Cardiac muscle cell (in vitro differentiated cells and primary cell): ENCODE measurements around the gene AREG. TPM values are rescaled to one million over a fixed set of nuclear protein-coding genes. Genes with fewer than 3 reads are reported as not detected.
A peak's percentile ranks its signal among the peaks of the same experiment; 100 is the strongest.

ENCODE experiments used
- DNase-seq, 2 donors: peaks; one replicate each; pipeline versions ENCODE4 v3.0.0 to v3.0.0-alpha.2; 2010 to 2017; ENCODE audit warnings: low read depth in 1 of 2, low spot score in 1 of 2
- H3K27ac ChIP-seq: fragments of 200-600 bp; sonication (generic); 2 replicates; pipeline ENCODE4 v1.5.1; 2016
- H3K27me3 ChIP-seq: fragments of 200-600 bp; sonication (generic); 2 replicates; pipeline ENCODE4 v1.6.0; 2016; ENCODE audit warnings: control low read depth
- H3K36me3 ChIP-seq: fragments of 200-600 bp; sonication (generic); 2 replicates; pipeline ENCODE4 v1.5.1; 2016; ENCODE audit warnings: control low read depth
- H3K4me1 ChIP-seq: fragments of 200-600 bp; sonication (generic); 2 replicates; pipeline ENCODE4 v1.8.1; 2017; ENCODE audit warnings: low read depth, mild to moderate bottlenecking, mixed run types
- H3K4me3 ChIP-seq: fragments of 200-600 bp; sonication (generic); 2 replicates; pipeline ENCODE4 v1.5.1; 2016; ENCODE audit warnings: mild to moderate bottlenecking
- H3K9me3 ChIP-seq: fragments of 200-600 bp; sonication (generic); 2 replicates; pipeline ENCODE4 v1.5.1; 2017; ENCODE audit warnings: low read depth, mild to moderate bottlenecking, control low read depth
- polyA plus RNA-seq: library from polyadenylated mRNA; unstranded; fragments of >200 nt; fragmentation: Nextera tagmentation; extraction: Ambion mirVana; gene quantifications from 2 replicates; pipeline ENCODE4 v1.2.1, GENCODE V29; 2016
- total RNA-seq: library from RNA; depleted of rRNA; stranded (reverse); fragments of >200 nt; gene quantifications from 2 replicates; pipeline ENCODE4 v1.2.3, GENCODE V29; 2016
- TF ChIP-seq, protein P1 (sequence below): IDR thresholded peaks from 2 replicates; pipeline ENCODE4 v1.5.1; 2012; ENCODE audit warnings: low read depth, mild to moderate bottlenecking, low read length

Gene AREG
- total and polyA plus RNA-seq, 2 experiments from 2014 or later, result 0.65 TPM; not detected in 1

DNA sequence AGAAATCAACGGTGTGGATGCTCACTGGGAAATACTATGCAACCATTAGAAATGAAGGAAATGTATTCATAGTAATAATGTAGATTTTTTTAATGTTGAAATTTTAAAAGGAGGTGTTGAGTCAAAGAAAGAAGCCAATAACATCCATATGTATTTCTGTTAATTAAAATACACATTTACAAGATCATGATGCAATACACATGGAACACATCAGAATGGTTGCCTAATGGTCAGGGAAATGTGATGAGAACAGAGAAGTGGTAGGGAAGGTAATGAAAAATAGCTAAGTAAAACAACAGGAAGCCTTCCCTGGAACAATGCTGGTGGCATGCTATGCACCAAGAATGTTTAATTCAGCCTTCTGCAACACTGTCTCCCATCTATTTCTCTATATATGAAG is 18.2 kb downstream of the AREG start:
- Histone ChIP-seq H3K4me1 (no peaks in the 10 kb centered on the region), H3K9me3 (no peaks in the 10 kb centered on the region), H3K27me3 (no peaks in the 10 kb centered on the region), H3K36me3 (no peaks in the 10 kb centered on the region), H3K27ac (no peak overlapping the region), H3K4me3 (no peak overlapping the region)
- TF ChIP-seq, protein P1, sequence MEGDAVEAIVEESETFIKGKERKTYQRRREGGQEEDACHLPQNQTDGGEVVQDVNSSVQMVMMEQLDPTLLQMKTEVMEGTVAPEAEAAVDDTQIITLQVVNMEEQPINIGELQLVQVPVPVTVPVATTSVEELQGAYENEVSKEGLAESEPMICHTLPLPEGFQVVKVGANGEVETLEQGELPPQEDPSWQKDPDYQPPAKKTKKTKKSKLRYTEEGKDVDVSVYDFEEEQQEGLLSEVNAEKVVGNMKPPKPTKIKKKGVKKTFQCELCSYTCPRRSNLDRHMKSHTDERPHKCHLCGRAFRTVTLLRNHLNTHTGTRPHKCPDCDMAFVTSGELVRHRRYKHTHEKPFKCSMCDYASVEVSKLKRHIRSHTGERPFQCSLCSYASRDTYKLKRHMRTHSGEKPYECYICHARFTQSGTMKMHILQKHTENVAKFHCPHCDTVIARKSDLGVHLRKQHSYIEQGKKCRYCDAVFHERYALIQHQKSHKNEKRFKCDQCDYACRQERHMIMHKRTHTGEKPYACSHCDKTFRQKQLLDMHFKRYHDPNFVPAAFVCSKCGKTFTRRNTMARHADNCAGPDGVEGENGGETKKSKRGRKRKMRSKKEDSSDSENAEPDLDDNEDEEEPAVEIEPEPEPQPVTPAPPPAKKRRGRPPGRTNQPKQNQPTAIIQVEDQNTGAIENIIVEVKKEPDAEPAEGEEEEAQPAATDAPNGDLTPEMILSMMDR, result no peak
- no peak for DNase-seq

DNA sequence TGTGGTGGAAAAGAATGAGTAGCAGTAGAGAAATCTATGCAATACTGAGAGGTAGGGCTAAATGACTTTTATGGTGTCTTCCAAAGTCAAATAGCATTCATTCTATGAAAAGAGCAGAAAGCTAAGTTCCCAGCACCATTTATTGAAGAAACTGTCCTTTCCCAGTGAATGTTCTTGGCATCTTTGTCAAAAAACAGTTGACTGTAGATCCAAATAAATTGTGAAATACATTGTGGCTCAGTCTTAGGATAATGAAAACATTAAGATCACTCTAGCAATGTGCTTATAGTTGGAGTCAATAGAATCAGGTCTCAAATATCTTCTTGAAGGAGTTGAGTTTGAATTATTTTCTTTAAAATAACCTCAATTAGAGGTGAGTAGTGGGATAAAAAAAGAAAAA is 19.4 kb downstream of the AREG start:
- no peaks in the 10 kb centered on the region for H3K36me3 ChIP-seq
- H3K4me3 ChIP-seq, result no peak overlapping the region
- H3K4me1 ChIP-seq, result no peaks in the 10 kb centered on the region
- H3K9me3 ChIP-seq, result no peaks in the 10 kb centered on the region
- no peak for DNase-seq
- no peaks in the 10 kb centered on the region for H3K27me3 ChIP-seq
- H3K27ac ChIP-seq, result no peak overlapping the region
- TF ChIP-seq, protein P1, result no peak

DNA sequence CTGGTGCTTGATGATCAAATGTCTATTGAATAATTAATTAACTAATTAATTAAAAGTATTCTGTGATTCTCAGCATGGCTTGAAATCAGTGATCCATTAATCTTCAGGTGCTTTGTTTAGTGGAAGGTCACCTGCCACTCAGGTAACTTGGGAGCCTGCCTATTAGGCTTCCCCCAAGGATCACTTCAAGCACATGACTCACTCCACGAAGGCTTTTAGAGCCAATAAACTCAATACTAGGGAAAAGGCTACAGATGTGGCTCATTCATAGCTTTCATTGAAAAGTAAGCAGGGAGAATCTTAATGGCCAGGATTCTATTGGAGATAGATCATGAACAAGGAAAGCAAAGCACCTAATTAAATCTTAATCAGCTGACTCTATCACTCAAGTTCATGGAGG is 21.3 kb downstream of the AREG start:
- H3K4me3 ChIP-seq, result no peak overlapping the region
- no peak overlapping the region for H3K27ac ChIP-seq
- no peaks in the 10 kb centered on the region for H3K9me3 ChIP-seq
- H3K27me3 ChIP-seq, result no peaks in the 10 kb centered on the region
- DNase-seq, result no peak
- TF ChIP-seq, protein P1, result no peak
- H3K4me1 ChIP-seq, result no peaks in the 10 kb centered on the region
- H3K36me3 ChIP-seq, result no peaks in the 10 kb centered on the region

DNA sequence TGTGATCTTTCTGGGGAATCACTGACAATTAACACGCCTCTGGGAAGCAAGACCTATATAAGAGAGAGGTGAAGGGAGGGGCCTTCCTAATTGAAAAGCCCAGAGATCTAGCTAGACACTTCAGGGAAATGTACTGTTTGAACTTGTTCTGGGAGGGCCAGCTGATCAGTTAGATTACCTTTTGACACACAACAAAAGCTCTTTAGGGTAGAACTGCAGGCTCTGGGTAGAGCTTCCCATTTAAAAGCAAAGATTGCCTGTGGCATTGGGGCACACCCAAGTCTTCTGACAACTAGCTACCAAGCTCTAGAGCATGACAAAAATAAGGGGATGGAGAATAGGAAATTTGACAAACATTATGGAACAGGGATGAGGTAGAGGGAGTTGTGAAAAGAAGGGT is 26.3 kb downstream of the AREG start:
- no peaks in the 10 kb centered on the region for H3K4me1 ChIP-seq
- no peak for DNase-seq
- no peak overlapping the region for H3K4me3 ChIP-seq
- TF ChIP-seq, protein P1, result no peak
- H3K9me3 ChIP-seq, result no peaks in the 10 kb centered on the region
- H3K27me3 ChIP-seq, result no peaks in the 10 kb centered on the region
- H3K27ac ChIP-seq, result no peak overlapping the region
- no peaks in the 10 kb centered on the region for H3K36me3 ChIP-seq

DNA sequence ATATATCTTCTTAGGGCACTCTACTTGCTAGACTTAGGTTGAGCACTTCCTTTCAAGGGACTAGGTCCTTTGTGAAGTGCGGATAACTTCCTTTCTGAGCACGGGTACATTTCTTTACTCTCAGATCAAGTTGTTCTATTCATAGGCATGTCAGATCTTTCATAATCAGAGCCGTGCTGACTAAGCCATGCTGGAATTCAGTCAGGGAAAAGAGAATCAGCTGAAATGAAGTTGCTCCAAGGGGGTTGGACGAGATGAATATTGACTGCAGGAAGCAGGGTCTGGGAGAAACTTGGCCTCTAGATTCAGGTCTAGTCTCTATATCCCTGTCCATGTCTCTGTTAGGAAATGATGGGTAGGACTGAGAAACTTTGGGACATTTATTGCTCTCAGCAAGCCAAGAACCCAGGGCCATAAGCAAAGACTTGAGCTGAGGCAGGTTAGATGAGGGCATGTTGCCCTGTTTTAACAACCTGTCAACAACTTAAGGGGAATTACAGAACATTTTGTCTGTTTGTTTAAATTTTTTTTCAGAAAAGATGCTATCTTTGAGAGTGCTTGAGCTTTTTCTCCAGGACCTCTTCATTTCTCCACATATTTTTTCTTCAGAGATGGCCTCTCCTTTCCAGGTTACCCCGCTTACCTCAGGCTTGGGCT is 28.3 kb downstream of the AREG start:
- TF ChIP-seq, protein P1, result no peak
- no peaks in the 10 kb centered on the region for H3K27me3 ChIP-seq
- no peaks in the 10 kb centered on the region for H3K9me3 ChIP-seq
- peak in 1 of 2 donors; percentile 92 for DNase-seq
- H3K4me3 ChIP-seq, result no peak overlapping the region
- no peaks in the 10 kb centered on the region for H3K4me1 ChIP-seq
- no peak overlapping the region for H3K27ac ChIP-seq
- no peaks in the 10 kb centered on the region for H3K36me3 ChIP-seq
